B cell (primary cell): ENCODE data around the gene PARD6A. TPM values are rescaled to one million over a fixed set of nuclear protein-coding genes. Genes with fewer than 3 reads are reported as not detected.

Experiments used
- ATAC-seq: fragments of 200-7000 bp; cut with Tn5 transposase; one replicate; pipeline ENCODE4 v1.10.0; 2021; ENCODE audit warnings: low read depth, mild to moderate bottlenecking, moderate number of reproducible peaks, moderate library complexity
- CTCF ChIA-PET: fragments of 350-600 bp; sonication (Branson Sonifier 250); formaldehyde crosslinking; loops from one replicate; lab custom pipeline; 2021; ENCODE audit warnings: antibody characterized with exemption, inconsistent platforms; lab: Charles Lee
- POLR2A ChIA-PET: fragments of 350-600 bp; sonication (Branson Sonifier 250); formaldehyde crosslinking; loops from one replicate; lab custom pipeline; 2021; ENCODE audit warnings: antibody characterized with exemption; lab: Charles Lee
- DNase-seq: peaks from one replicate; pipeline ENCODE4 v3.0.0; 2013
- H2AFZ ChIP-seq: 2 replicates; pipeline ENCODE4 v1.6.1; 2012; ENCODE audit warnings: mild to moderate bottlenecking, low read depth, low read length; ENCODE audit not compliant: insufficient read depth, poor library complexity, severe bottlenecking
- H3K27ac ChIP-seq, 2 donors: 1 replicate in 1 of 2; 2 replicates in 1 of 2; pipeline ENCODE4 v1.5.1; 2012 to 2013; ENCODE audit warnings: low read length in 2 of 2, mild to moderate bottlenecking in 2 of 2, moderate library complexity in 1 of 2
- H3K27me3 ChIP-seq, 4 experiments: fragments of 200-600 bp in 1 of 4; sonication (generic) in 1 of 4; replicated peaks in 1 of 4; 1 replicate in 2 of 4; 2 replicates in 2 of 4; pipeline versions ENCODE4 v1.6.1 to v1.7.0; 2013 to 2016; ENCODE audit warnings: low read length in 3 of 4, mild to moderate bottlenecking in 2 of 4, mixed read lengths in 1 of 4, moderate library complexity in 1 of 4; ENCODE audit not compliant: insufficient read depth in 4 of 4, control insufficient read depth in 3 of 4; ENCODE audit errors: control extremely low read depth in 1 of 4
- H3K36me3 ChIP-seq, 2 experiments: replicated peaks in 1 of 2; 1 replicate in 1 of 2; 2 replicates in 1 of 2; pipeline versions ENCODE4 v1.6.1 to v1.7.1; 2013; ENCODE audit warnings: low read length in 1 of 2; ENCODE audit not compliant: insufficient read depth in 2 of 2, control insufficient read depth in 1 of 2; ENCODE audit errors: control extremely low read depth in 1 of 2, extremely low read depth in 1 of 2
- H3K4me1 ChIP-seq, 2 donors: fragments of 200-600 bp in 1 of 2; sonication (generic) in 1 of 2; 1 replicate in 1 of 2; 2 replicates in 1 of 2; pipeline versions ENCODE4 v1.5.1 to v1.6.1; 2013 to 2017; ENCODE audit warnings: low read length in 2 of 2; ENCODE audit not compliant: control insufficient read depth in 2 of 2, insufficient read depth in 2 of 2
- H3K4me2 ChIP-seq: replicated peaks from 2 replicates; pipeline ENCODE3; 2012; ENCODE audit warnings: mild to moderate bottlenecking, low read depth, low read length; ENCODE audit not compliant: poor library complexity, severe bottlenecking
- H3K4me3 ChIP-seq, 5 experiments: fragments of 200-600 bp in 1 of 5; sonication (generic) in 1 of 5; 1 replicate in 3 of 5; 2 replicates in 2 of 5; pipeline versions ENCODE4 v1.5.1 to v1.7.0; 2011 to 2016; ENCODE audit warnings: low read length in 4 of 5, mild to moderate bottlenecking in 4 of 5, low read depth in 2 of 5, control low read depth in 1 of 5, moderate library complexity in 1 of 5; ENCODE audit not compliant: insufficient read depth in 1 of 5; ENCODE audit errors: control extremely low read depth in 1 of 5, extremely low read depth in 1 of 5
- H3K79me2 ChIP-seq: fragments of 200-600 bp; sonication (generic); one replicate; pipeline ENCODE4 v1.6.0; 2016; ENCODE audit warnings: low read length; ENCODE audit not compliant: control insufficient read depth, insufficient read depth
- H3K9ac ChIP-seq: fragments of 200-600 bp; sonication (generic); 2 replicates; pipeline ENCODE4 v1.6.1; 2017; ENCODE audit warnings: mild to moderate bottlenecking, low read length, moderate library complexity
- H3K9me3 ChIP-seq, 3 donors: one replicate each; pipeline versions ENCODE4 v1.6.1 to v1.7.1; 2013; ENCODE audit warnings: low read length in 2 of 3; ENCODE audit not compliant: control insufficient read depth in 2 of 3, insufficient read depth in 1 of 3; ENCODE audit errors: control extremely low read depth in 1 of 3
- H4K20me1 ChIP-seq: 2 replicates; pipeline ENCODE4 v1.6.0; 2012; ENCODE audit warnings: mild to moderate bottlenecking, low read length; ENCODE audit not compliant: insufficient read depth, control insufficient read depth, poor library complexity, severe bottlenecking
- H3K27ac Mint-ChIP-seq: one replicate; pipeline ENCODE4 v1.8.0; 2021; ENCODE audit warnings: mixed read lengths
- H3K27me3 Mint-ChIP-seq: one replicate; pipeline ENCODE4 v1.8.0; 2021; ENCODE audit warnings: mixed read lengths
- H3K4me1 Mint-ChIP-seq: one replicate; pipeline ENCODE4 v1.8.0; 2021; ENCODE audit warnings: mixed read lengths
- H3K4me3 Mint-ChIP-seq: one replicate; pipeline ENCODE4 v1.8.0; 2021; ENCODE audit warnings: mixed read lengths
- H3K9me3 Mint-ChIP-seq: one replicate; pipeline ENCODE4 v1.8.0; 2022; ENCODE audit warnings: mixed read lengths; ENCODE audit not compliant: insufficient read depth
- EZH2 ChIP-seq: IDR thresholded peaks from 2 replicates; pipeline ENCODE4 v1.6.1; 2012; ENCODE audit warnings: borderline replicate concordance, low read depth, mild to moderate bottlenecking, moderate library complexity, low read length; ENCODE audit not compliant: insufficient read depth, poor library complexity, severe bottlenecking
- WGBS: methylation state at CpG from one replicate; pipeline ENCODE4 v1.1.5; 2013; ENCODE audit warnings: missing lambda C conversion rate; ENCODE audit not compliant: insufficient coverage; 5-methylcytosine and 5-hydroxymethylcytosine counted together
- intact Hi-C: fragments of 100-400 bp; cut with micrococcal nuclease; formaldehyde crosslinking; loops from one replicate; pipeline ENCODE4 v1.10.0; 2022
- polyA plus RNA-seq: library from polyadenylated mRNA; depleted of rRNA; stranded (reverse); fragments of >200 nt; gene quantifications from 2 replicates; pipeline ENCODE4 v1.2.3, GENCODE V29; 2012
- total RNA-seq, 2 donors: library from RNA; stranded (reverse); fragments of 120-200 nt in 1 of 2; gene quantifications; 1 replicate in 1 of 2; 2 replicates in 1 of 2; pipeline versions ENCODE4 v1.2.3 to v1.2.4, GENCODE V29; 2013 to 2022
- TF ChIP-seq, protein P1 (sequence below): fragments of 200-600 bp; IDR thresholded peaks from one replicate; pipeline ENCODE4 v1.8.0; 2022; ENCODE audit warnings: antibody characterized with exemption, mild to moderate bottlenecking

PARD6A gene
- total and polyA plus RNA-seq, 2 donors (not counting 1 experiment from before 2014, with no cell fraction given): 14.8 to 15.9 TPM

DNA sequence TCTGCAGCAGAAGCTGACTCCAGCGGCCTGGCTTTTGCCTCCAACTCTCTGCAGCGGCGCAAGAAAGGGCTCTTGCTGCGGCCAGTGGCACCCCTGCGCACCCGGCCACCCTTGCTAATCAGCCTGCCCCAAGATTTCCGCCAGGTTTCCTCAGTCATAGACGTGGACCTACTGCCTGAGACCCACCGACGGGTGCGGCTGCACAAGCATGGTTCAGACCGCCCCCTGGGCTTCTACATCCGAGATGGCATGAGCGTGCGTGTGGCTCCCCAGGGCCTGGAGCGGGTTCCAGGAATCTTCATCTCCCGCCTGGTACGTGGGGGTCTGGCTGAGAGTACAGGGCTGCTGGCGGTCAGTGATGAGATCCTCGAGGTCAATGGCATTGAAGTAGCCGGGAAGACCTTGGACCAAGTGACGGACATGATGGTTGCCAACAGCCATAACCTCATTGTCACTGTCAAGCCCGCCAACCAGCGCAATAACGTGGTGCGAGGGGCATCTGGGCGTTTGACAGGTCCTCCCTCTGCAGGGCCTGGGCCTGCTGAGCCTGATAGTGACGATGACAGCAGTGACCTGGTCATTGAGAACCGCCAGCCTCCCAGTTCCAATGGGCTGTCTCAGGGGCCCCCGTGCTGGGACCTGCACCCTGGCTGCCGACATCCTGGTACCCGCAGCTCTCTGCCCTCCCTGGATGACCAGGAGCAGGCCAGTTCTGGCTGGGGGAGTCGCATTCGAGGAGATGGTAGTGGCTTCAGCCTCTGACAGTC, 1.3 kb downstream of the PARD6A start:
- Mint-ChIP-seq H3K4me1 (peaks cover 44% of the 10 kb centered on the region), H3K27ac (peak overlapping the region; percentile 88), H3K27me3 (no peaks in the 10 kb centered on the region), H3K4me3 (peak overlapping the region; percentile 97), H3K9me3 (no peaks in the 10 kb centered on the region)
- intact Hi-C loops: loop anchor here (2.0 to 10.0 kb wide), 3 partner anchors 181 to 1473 kb away; partner anchors contain the start of genes CHTF8, FHOD1, SLC9A5 and THAP11
- TF ChIP-seq EZH2: no peak
- TF ChIP-seq, protein P1, sequence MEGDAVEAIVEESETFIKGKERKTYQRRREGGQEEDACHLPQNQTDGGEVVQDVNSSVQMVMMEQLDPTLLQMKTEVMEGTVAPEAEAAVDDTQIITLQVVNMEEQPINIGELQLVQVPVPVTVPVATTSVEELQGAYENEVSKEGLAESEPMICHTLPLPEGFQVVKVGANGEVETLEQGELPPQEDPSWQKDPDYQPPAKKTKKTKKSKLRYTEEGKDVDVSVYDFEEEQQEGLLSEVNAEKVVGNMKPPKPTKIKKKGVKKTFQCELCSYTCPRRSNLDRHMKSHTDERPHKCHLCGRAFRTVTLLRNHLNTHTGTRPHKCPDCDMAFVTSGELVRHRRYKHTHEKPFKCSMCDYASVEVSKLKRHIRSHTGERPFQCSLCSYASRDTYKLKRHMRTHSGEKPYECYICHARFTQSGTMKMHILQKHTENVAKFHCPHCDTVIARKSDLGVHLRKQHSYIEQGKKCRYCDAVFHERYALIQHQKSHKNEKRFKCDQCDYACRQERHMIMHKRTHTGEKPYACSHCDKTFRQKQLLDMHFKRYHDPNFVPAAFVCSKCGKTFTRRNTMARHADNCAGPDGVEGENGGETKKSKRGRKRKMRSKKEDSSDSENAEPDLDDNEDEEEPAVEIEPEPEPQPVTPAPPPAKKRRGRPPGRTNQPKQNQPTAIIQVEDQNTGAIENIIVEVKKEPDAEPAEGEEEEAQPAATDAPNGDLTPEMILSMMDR: no peak
- Histone ChIP-seq H3K79me2 (peaks cover 13% of the 10 kb centered on the region), H3K9ac (no peak overlapping the region), H3K27me3 (no peaks in the 10 kb centered on the region), H3K4me2 (peak overlapping the region; percentile 99), H3K9me3 (no peaks in the 10 kb centered on the region), H2AFZ (no peak overlapping the region), H3K27ac (no peak overlapping the region), H3K4me1 (peaks cover 22 to 35% of the 10 kb centered on the region in 2 donors), H4K20me1 (peaks cover 12% of the 10 kb centered on the region), H3K36me3 (peaks cover 0 to 18% of the 10 kb centered on the region in 2 experiments), H3K4me3 (no peak overlapping the region)
- POLR2A ChIA-PET: interaction anchor here (0.6 to 1.5 kb wide), 2 partner anchors 100 to 109 kb away, joined by 3 to 4 read pairs; partner anchors contain the start of gene CTCF
- CTCF ChIA-PET: interaction anchor here (1.8 to 11.7 kb wide), 3 partner anchors 9 to 141 kb away, joined by 6 to 136 read pairs (median 75); no protein-coding TSS in a partner anchor
- ATAC-seq (no peak), DNase-seq (peak; percentile 41)
- WGBS: 97% methylated on average over 34 of the region's 34 CpGs

DNA sequence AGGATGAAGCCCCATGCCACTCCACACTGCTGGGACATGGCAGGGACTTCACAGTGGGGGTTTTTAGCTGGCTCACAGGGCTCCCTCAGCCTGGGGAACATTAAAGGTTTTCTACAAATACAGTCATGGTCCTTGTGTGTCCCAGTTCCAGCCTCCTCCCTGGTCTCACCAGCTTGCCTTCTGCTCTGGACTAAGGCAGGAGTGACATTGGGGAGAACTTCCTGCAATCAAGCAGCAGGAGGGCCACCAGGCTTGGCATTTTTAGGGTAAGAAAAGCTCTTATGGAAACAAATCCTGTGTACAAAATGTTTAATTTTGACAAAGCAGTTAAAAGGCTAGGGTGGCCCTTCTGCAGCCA, 1.9 kb downstream of the PARD6A start:
- H3K4me3 ChIP-seq: no peak overlapping the region
- peaks cover 28 to 40% of the 10 kb centered on the region in 2 donors for H3K4me1 ChIP-seq
- intact Hi-C loops: loop anchor here (10.0 kb wide), 2 partner anchors 418 to 1472 kb away; partner anchors contain the start of genes CHTF8, FHOD1, SLC9A5 and UTP4
- ATAC-seq: no peak
- H3K4me2 ChIP-seq: no peak overlapping the region
- Mint-ChIP-seq H3K9me3 (no peaks in the 10 kb centered on the region), H3K4me1 (peaks cover 44% of the 10 kb centered on the region), H3K27ac (no peak overlapping the region), H3K4me3 (peak overlapping the region; percentile 49), H3K27me3 (no peaks in the 10 kb centered on the region)
- H3K36me3 ChIP-seq: peaks cover 0 to 17% of the 10 kb centered on the region in 2 experiments
- H3K9me3 ChIP-seq: no peaks in the 10 kb centered on the region
- peaks cover 17% of the 10 kb centered on the region for H3K79me2 ChIP-seq
- H3K27ac ChIP-seq: no peak overlapping the region
- H3K9ac ChIP-seq: no peak overlapping the region
- CTCF ChIA-PET: interaction anchor here (0.6 to 11.7 kb wide), 4 partner anchors 8 to 495 kb away, joined by 4 to 136 read pairs (median 40); no protein-coding TSS in a partner anchor
- no peak overlapping the region for H2AFZ ChIP-seq
- POLR2A ChIA-PET: interaction anchor here (0.6 to 1.5 kb wide), 2 partner anchors 101 to 110 kb away, joined by 3 to 4 read pairs; partner anchors contain the start of gene CTCF
- TF ChIP-seq, protein P1: no peak
- TF ChIP-seq EZH2: no peak
- DNase-seq: peak; percentile 25
- peaks cover 12% of the 10 kb centered on the region for H4K20me1 ChIP-seq
- H3K27me3 ChIP-seq: no peaks in the 10 kb centered on the region
